Caco-2 (cell line): Measurements from ENCODE around the gene TMEM53. TPM values are rescaled to one million over a fixed set of nuclear protein-coding genes. Genes with fewer than 3 reads are reported as not detected.

Experiments used
- BruUV-seq: library from RNA; stranded (reverse); fragments of 400-500 nt; replicated peaks from 2 replicates; lab custom pipeline; 2021; lab: Mats Ljungman, UMichigan
- CTCF ChIA-PET: fragments of 300-600 bp; sonication (Branson Sonifier 250); formaldehyde crosslinking; loops from one replicate; lab custom pipeline; 2022; ENCODE audit warnings: antibody characterized with exemption; lab: Charles Lee
- POLR2A ChIA-PET: fragments of 300-600 bp; sonication (Branson Sonifier 250); formaldehyde crosslinking; loops from one replicate; lab custom pipeline; 2022; ENCODE audit warnings: antibody characterized with exemption; lab: Charles Lee
- DNase-seq, 2 experiments: peaks; one replicate each; pipeline versions ENCODE4 v3.0.0 to v3.0.0-alpha.2; 2020 to 2022
- H3K27me3 ChIP-seq: replicated peaks from 2 replicates; pipeline ENCODE4 v1.6.0; 2011; ENCODE audit warnings: low read length; ENCODE audit not compliant: control insufficient read depth, insufficient read depth
- H3K36me3 ChIP-seq: 2 replicates; pipeline ENCODE4 v1.5.1; 2011; ENCODE audit warnings: low read length; ENCODE audit not compliant: control insufficient read depth, insufficient read depth
- H3K4me1 ChIP-seq: fragments of 250-450 bp; sonication (Bioruptor Pico); 2 replicates; pipeline ENCODE4 v1.5.1; 2020; ENCODE audit warnings: mild to moderate bottlenecking
- H3K4me3 ChIP-seq: 2 replicates; pipeline ENCODE4 v1.5.1; 2011; ENCODE audit warnings: low read depth, mild to moderate bottlenecking, control low read depth, low read length
- H3K9me3 ChIP-seq: fragments of 250-450 bp; sonication (Bioruptor Pico); 2 replicates; pipeline ENCODE4 v1.5.1; 2020; ENCODE audit warnings: mild to moderate bottlenecking, moderate library complexity
- H3K27ac Mint-ChIP-seq: one replicate; pipeline ENCODE4 v1.8.0; 2022; ENCODE audit warnings: mixed read lengths; ENCODE audit not compliant: unreplicated experiment
- H3K27me3 Mint-ChIP-seq: one replicate; pipeline ENCODE4 v1.8.0; 2022; ENCODE audit warnings: mixed read lengths; ENCODE audit not compliant: insufficient read depth, unreplicated experiment
- H3K36me3 Mint-ChIP-seq: one replicate; pipeline ENCODE4 v1.8.0; 2022; ENCODE audit warnings: mild to moderate bottlenecking, mixed read lengths; ENCODE audit not compliant: insufficient read depth, unreplicated experiment
- H3K4me1 Mint-ChIP-seq: one replicate; pipeline ENCODE4 v1.8.0; 2022; ENCODE audit warnings: low read depth, mixed read lengths; ENCODE audit not compliant: unreplicated experiment
- H3K4me3 Mint-ChIP-seq: one replicate; pipeline ENCODE4 v1.8.0; 2022; ENCODE audit warnings: mild to moderate bottlenecking, moderate library complexity, mixed read lengths; ENCODE audit not compliant: unreplicated experiment
- H3K9me3 Mint-ChIP-seq: one replicate; pipeline ENCODE4 v1.8.0; 2022; ENCODE audit warnings: mixed read lengths; ENCODE audit not compliant: unreplicated experiment
- CTCF ChIP-seq, 2 experiments: fragments of 200-600 bp in 1 of 2; IDR thresholded peaks; 1 replicate in 1 of 2; 2 replicates in 1 of 2; pipeline versions ENCODE4 v1.5.1 to v1.8.0; 2011 to 2022; ENCODE audit warnings: antibody characterized with exemption in 1 of 2, control low read depth in 1 of 2, inconsistent platforms in 1 of 2, low read depth in 1 of 2, low read length in 1 of 2, mild to moderate bottlenecking in 1 of 2, moderate library complexity in 1 of 2; ENCODE audit not compliant: insufficient read depth in 1 of 2, severe bottlenecking in 1 of 2, unreplicated experiment in 1 of 2
- intact Hi-C: fragments of 100-400 bp; cut with micrococcal nuclease; formaldehyde crosslinking; loops from one replicate; pipeline ENCODE4 v1.10.0; 2022; ENCODE audit not compliant: unreplicated experiment
- total RNA-seq: library from RNA; stranded (reverse); gene quantifications from 2 replicates; pipeline ENCODE4 v1.2.3, GENCODE V29; 2022

The TMEM53 gene
- total RNA-seq, 1 experiment from 2014 or later, result 4.4 TPM

GRCh38 chr1:44613941-44614340 is 60.3 kb downstream of the TMEM53 start:
- ChIA-PET POLR2A (no interaction called here), CTCF (no interaction called here)
- no peak for DNase-seq
- Mint-ChIP-seq H3K36me3 (no peaks in the 10 kb centered on the region), H3K27me3 (peaks cover 11% of the 10 kb centered on the region), H3K9me3 (no peaks in the 10 kb centered on the region), H3K27ac (no peak overlapping the region), H3K4me1 (no peaks in the 10 kb centered on the region), H3K4me3 (no peak overlapping the region)
- no peak overlapping the region for H3K4me3 ChIP-seq
- BruUV-seq, result no TSS peak
- H3K9me3 ChIP-seq, result no peaks in the 10 kb centered on the region
- no peaks in the 10 kb centered on the region for H3K4me1 ChIP-seq
- peaks cover 2% of the 10 kb centered on the region; the same call in 1 of the 2 replicates for H3K27me3 ChIP-seq
- H3K36me3 ChIP-seq, result no peaks in the 10 kb centered on the region
- intact Hi-C loops, result no loop called here
- TF ChIP-seq CTCF (IDR thresholded peaks at IDR 0.05; ENCODE audit: insufficient read depth in 1 of 2, low read depth in 1 of 2, low read length in 1 of 2, severe bottlenecking in 1 of 2, unreplicated experiment in 1 of 2), result no peak

GRCh38 chr1:44611866-44612265 is 62.4 kb downstream of the TMEM53 start:
- Mint-ChIP-seq H3K4me3 (no peak overlapping the region), H3K36me3 (no peaks in the 10 kb centered on the region), H3K27me3 (peaks cover 5% of the 10 kb centered on the region), H3K27ac (no peak overlapping the region), H3K4me1 (no peaks in the 10 kb centered on the region), H3K9me3 (no peaks in the 10 kb centered on the region)
- DNase-seq, result no peak
- Histone ChIP-seq H3K27me3 (no peaks in the 10 kb centered on the region), H3K4me3 (no peak overlapping the region), H3K9me3 (no peaks in the 10 kb centered on the region), H3K4me1 (no peaks in the 10 kb centered on the region), H3K36me3 (no peaks in the 10 kb centered on the region)
- intact Hi-C loops, result no loop called here
- POLR2A ChIA-PET, result no interaction called here
- no peak for TF ChIP-seq CTCF (IDR thresholded peaks at IDR 0.05; ENCODE audit: insufficient read depth in 1 of 2, low read depth in 1 of 2, low read length in 1 of 2, severe bottlenecking in 1 of 2, unreplicated experiment in 1 of 2)
- CTCF ChIA-PET, result interaction anchor here (1.2 kb wide), 1 partner anchor 41 kb away, joined by 4 read pairs; no protein-coding TSS in a partner anchor
- BruUV-seq, result no TSS peak

- no peak overlapping the region for H3K4me3 ChIP-seq
- H3K27me3 Mint-ChIP-seq, result peaks cover 3% of the 10 kb centered on the region
- H3K27ac Mint-ChIP-seq, result no peak overlapping the region
- H3K4me1 ChIP-seq, result no peaks in the 10 kb centered on the region
- BruUV-seq, result no TSS peak
- no peaks in the 10 kb centered on the region for H3K36me3 Mint-ChIP-seq
- intact Hi-C loops, result no loop called here
- H3K4me3 Mint-ChIP-seq, result no peak overlapping the region
- DNase-seq, result no peak
- POLR2A ChIA-PET, result interaction anchor here (1.4 kb wide), 1 partner anchor 21 kb away, joined by 10 read pairs; no protein-coding TSS in a partner anchor
- no peaks in the 10 kb centered on the region for H3K9me3 Mint-ChIP-seq
- H3K27me3 ChIP-seq, result no peaks in the 10 kb centered on the region
- H3K9me3 ChIP-seq, result no peaks in the 10 kb centered on the region
- TF ChIP-seq CTCF (IDR thresholded peaks at IDR 0.05; ENCODE audit: insufficient read depth in 1 of 2, low read depth in 1 of 2, low read length in 1 of 2, severe bottlenecking in 1 of 2, unreplicated experiment in 1 of 2), result no peak
- CTCF ChIA-PET, result interaction anchor here (1.2 kb wide), 1 partner anchor 41 kb away, joined by 4 read pairs; no protein-coding TSS in a partner anchor
- no peaks in the 10 kb centered on the region for H3K36me3 ChIP-seq
- H3K4me1 Mint-ChIP-seq, result no peaks in the 10 kb centered on the region
Measured at GRCh38 chr1:44611419-44611818, 62.9 kb downstream of the TMEM53 start.
